ENCODE results near the gene IL1RAPL1.

Gene IL1RAPL1

GRCh38 chrX:29491659-29492058 lies 904.4 kb downstream of the IL1RAPL1 start:
- no peak for TF ChIP-seq CREB5 (CRISPR knock-in tag; IDR thresholded peaks at IDR 0.05; ENCODE audit: low read depth)
- no peak for TF ChIP-seq ZFP3 (CRISPR knock-in tag; IDR thresholded peaks at IDR 0.05)
- TF ChIP-seq POU6F1 (CRISPR knock-in tag; IDR thresholded peaks at IDR 0.05; ENCODE audit: borderline replicate concordance, low read depth), result no peak
- TF ChIP-seq RARB (CRISPR knock-in tag; IDR thresholded peaks at IDR 0.05), result no peak
- TF ChIP-seq BACH2 (CRISPR knock-in tag; IDR thresholded peaks at IDR 0.05; ENCODE audit: borderline replicate concordance), result no peak
- TF ChIP-seq CSRNP3 (CRISPR knock-in tag; IDR thresholded peaks at IDR 0.05), result no peak
- no peak for TF ChIP-seq CSDC2 (CRISPR knock-in tag; IDR thresholded peaks at IDR 0.05)
- TF ChIP-seq ZNF70 (CRISPR knock-in tag; IDR thresholded peaks at IDR 0.05), result no peak
- TF ChIP-seq TCF4 (CRISPR knock-in tag; IDR thresholded peaks at IDR 0.05; ENCODE audit: borderline replicate concordance), result no peak
- no peak for TF ChIP-seq OSR1 (CRISPR knock-in tag; IDR thresholded peaks at IDR 0.05)
- no peak for TF ChIP-seq TSHZ2 (CRISPR knock-in tag; IDR thresholded peaks at IDR 0.05)
- TF ChIP-seq PPARA (CRISPR knock-in tag; IDR thresholded peaks at IDR 0.05; ENCODE audit: borderline replicate concordance), result no peak
- TF ChIP-seq ZNF8 (CRISPR knock-in tag; IDR thresholded peaks at IDR 0.05), result no peak
- no peak for TF ChIP-seq ISL1 (CRISPR knock-in tag; IDR thresholded peaks at IDR 0.05)
- no peak for TF ChIP-seq ZFP30 (CRISPR knock-in tag; IDR thresholded peaks at IDR 0.05)
- TF ChIP-seq ARNTL (CRISPR knock-in tag; IDR thresholded peaks at IDR 0.05; ENCODE audit: borderline replicate concordance, low read depth), result no peak
- no peak for TF ChIP-seq TOX (CRISPR knock-in tag; IDR thresholded peaks at IDR 0.05; ENCODE audit: borderline replicate concordance)
- TF ChIP-seq ZC3H10 (CRISPR knock-in tag; IDR thresholded peaks at IDR 0.05), result no peak
- no peak for TF ChIP-seq ZNF565 (CRISPR knock-in tag; conservative IDR thresholded peaks at IDR 0.05; ENCODE audit: low read depth)
- no peak for ATAC-seq

GRCh38 chrX:29496636-29497180 lies 909.5 kb downstream of the IL1RAPL1 start:
- ATAC-seq, result no peak
- TF ChIP-seq TCF4 (CRISPR knock-in tag; IDR thresholded peaks at IDR 0.05; ENCODE audit: borderline replicate concordance), result no peak
- no peak for TF ChIP-seq RARB (CRISPR knock-in tag; IDR thresholded peaks at IDR 0.05)
- no peak for TF ChIP-seq ISL1 (CRISPR knock-in tag; IDR thresholded peaks at IDR 0.05)
- no peak for TF ChIP-seq ZC3H10 (CRISPR knock-in tag; IDR thresholded peaks at IDR 0.05)
- TF ChIP-seq ZFP30 (CRISPR knock-in tag; IDR thresholded peaks at IDR 0.05), result no peak
- no peak for TF ChIP-seq CSRNP3 (CRISPR knock-in tag; IDR thresholded peaks at IDR 0.05)
- no peak for TF ChIP-seq OSR1 (CRISPR knock-in tag; IDR thresholded peaks at IDR 0.05)
- no peak for TF ChIP-seq GLIS3 (CRISPR knock-in tag; IDR thresholded peaks at IDR 0.05)

GRCh38 chrX:29506729-29507128 lies 919.5 kb downstream of the IL1RAPL1 start:
- no peak for ATAC-seq
- TF ChIP-seq OSR1 (CRISPR knock-in tag; IDR thresholded peaks at IDR 0.05), result no peak
- no peak for TF ChIP-seq ZNF8 (CRISPR knock-in tag; IDR thresholded peaks at IDR 0.05)
- no peak for TF ChIP-seq TCF4 (CRISPR knock-in tag; IDR thresholded peaks at IDR 0.05; ENCODE audit: borderline replicate concordance)
- no peak for TF ChIP-seq SNAI2 (CRISPR knock-in tag; IDR thresholded peaks at IDR 0.05)
- no peak for TF ChIP-seq ISL1 (CRISPR knock-in tag; IDR thresholded peaks at IDR 0.05)
- TF ChIP-seq ZFP30 (CRISPR knock-in tag; IDR thresholded peaks at IDR 0.05), result no peak

All from SK-N-SH treated with all-trans-retinoic acid at 6 μM for 48 hours (cell line).